CD4-positive, alpha-beta T cell treated with Interleukin-17A for 4 hours (primary cell): ENCODE measurements around the gene SIGLEC14.
A peak's percentile ranks its signal among the peaks of the same experiment; 100 is the strongest.
"Not testable (repeated sequence)": the region's sequence is repeated elsewhere in the genome, so short reads cannot be mapped to it uniquely, and the experiment has no call there.

Source experiments
- DNase-seq: peaks from one replicate; pipeline ENCODE4 v3.0.0-alpha.2; 2020; ENCODE audit warnings: mixed read lengths

Gene SIGLEC14

DNA sequence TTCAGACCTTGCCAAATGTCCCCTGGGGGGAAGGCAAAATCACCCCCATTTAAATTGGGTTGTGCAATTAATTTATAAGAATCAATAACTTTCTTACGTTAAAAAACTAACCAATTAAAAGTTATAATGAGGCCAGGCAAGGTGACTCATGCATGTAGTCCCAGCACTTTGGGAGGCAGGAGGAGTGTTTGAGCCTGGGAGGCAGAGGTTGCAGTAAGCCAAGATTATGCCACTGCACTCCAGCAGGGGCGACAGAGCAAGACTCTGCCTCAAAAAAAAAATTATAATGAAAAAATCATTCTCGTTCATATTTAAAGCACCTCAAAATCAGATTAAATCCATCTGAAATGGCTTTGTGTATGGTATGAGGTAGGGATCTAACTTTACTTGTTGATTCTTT, 18.4 kb upstream of the SIGLEC14 start:
- no peak for DNase-seq

DNA sequence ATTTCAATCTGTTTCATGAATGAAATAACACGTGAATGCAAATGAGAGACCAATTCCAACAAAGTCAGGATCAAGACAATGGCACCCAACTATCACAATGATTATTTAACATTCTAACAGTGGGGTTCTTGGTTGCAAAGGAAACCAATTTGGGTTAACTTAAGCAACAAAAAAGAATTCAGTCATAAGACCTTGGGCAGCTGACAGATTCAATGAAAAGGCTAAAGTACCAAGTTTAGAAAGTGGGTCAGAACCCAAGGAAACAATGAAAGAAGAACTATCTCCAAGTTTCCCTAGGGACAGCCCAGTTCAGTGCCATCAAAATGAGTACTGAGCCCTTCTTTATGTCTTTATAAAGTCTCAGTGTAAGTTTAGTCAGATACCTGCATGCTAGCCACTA, 17.5 kb upstream of the SIGLEC14 start:
- no peak for DNase-seq

DNA sequence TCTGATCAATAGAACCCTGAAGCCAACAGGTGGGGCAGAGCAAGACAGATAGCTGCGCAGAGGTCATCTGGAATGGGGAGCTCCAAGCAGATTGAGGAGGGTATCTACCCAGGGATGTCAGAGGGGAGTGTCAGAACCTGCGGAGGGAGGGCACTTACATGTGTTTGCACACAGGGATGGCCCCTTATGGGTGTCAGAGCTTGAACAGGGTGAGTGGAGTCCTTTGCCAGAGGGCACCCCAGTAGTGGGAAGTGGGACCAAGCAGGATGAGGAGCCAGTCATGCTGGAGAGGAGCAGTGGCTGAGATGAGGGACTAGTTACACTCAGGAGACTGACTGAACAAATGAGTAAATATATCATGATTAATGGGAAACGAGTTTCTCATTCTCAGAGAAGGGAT, 17.0 kb upstream of the SIGLEC14 start:
- DNase-seq, result no peak

DNA sequence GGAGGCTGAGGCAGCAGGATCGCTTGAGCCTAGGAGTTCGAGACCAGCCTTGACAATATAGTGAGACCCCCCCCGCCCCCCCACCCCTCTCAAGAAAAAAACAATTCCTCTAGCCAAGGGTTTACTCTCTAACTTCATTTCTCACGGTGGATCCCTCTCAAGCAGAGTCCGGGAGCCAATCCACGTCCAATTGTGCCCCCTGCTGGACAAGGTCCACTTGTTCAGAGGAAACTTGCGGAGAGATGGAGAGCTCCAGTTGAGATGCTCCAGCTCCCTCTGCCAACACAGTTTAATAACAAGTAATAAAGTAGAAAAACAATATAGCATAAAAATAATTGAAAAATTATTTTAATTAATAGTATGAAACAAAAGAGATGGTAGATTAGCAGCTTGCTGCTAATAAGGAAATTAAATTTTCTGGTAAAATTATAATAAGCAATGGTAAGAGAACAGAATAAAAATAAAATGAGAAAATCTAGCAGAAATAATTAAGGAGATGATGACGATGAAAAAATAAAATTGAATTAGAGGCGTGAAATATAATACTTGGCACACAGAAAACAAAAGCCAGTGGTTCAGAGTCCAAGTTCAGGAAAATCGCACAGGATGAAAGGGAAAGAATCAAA, 14.5 kb upstream of the SIGLEC14 start:
- peak; percentile 73 for DNase-seq

DNA sequence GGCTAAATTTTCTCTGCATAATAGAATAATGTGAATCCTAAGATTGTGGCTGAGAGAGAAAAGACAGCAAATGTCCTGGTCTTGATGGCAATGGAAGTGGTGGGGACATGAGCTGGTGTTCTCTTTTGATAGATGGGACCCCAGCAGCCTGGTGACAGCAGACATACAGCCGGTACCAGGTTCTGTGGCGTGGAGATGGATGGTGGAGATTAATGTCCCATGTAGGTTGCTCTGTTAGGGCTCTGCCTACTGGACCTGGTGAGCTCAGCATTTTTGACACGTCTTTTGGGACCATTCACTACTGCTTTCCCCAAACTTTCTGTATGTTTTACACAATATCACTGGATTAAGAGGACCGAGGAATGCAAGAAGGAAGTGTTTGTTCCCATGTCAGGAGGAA, 8.2 kb upstream of the SIGLEC14 start:
- DNase-seq, result no peak

DNA sequence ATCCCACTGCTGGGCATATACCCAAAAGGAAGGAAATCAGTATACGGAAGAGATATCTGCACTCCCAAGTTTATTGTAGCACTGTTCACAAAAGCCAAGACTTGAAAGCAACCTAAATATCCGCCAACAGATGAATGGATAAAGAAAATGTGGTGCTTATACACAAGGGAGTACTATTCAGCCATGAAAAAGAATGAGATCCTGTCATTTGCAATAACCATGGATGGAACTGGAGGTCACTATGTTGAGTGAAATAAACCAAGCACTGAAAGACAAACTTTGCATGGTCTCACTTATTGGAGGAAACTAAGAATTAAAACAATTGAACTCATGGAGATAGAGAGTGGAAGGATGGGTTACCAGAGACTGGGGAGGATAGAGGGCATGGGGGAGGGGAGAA, 6.5 kb upstream of the SIGLEC14 start:
- no peak for DNase-seq

DNA sequence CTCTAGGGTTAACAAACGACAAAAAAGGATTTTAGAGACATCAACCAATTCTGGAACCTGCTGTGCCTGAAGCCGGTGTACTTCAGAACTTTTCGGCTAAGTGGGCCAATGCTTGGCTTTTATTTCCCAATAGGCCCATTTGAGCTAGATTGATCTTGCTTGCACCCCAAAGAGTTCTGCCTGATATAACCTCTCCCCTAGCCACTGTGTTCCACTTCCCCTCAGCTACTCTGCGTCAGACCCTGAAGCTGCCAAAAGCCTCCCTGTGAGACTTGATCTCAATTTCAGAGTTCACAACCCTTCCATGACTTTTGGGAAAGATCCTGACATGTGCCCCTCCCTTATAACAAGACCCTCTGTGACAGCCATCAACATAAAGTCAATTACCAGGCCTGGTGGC, 5.6 kb upstream of the SIGLEC14 start:
- no peak for DNase-seq

DNA sequence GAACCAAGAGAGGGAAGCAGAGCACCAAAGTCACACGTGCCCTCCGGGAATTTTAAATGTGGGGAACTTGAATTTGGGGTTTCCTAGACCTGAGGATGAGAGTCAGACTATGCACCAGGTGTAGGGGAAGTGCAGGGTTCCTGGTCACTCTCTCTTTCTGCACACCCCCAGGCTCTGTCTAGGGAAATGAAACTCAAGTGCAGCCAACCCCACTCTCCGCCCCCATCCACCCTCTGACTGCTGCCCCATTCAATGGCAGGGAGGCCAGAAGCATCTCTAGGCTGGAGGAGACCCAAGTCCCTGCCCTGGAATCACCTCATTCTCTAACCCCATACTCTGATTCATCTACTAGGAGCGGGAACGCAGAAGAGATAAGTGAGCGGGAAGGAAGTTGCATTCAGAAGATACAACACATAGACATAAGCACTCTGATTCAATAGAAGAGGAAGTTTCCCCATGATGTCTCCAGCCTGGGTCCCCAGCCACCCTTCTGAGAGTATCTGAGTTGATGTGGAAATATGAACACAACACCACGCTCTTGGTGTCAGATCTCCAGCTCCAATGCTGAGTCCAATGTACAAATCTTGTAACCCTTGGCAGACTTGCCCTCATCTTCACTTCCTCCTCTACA, 4.7 kb upstream of the SIGLEC14 start:
- no peak for DNase-seq

DNA sequence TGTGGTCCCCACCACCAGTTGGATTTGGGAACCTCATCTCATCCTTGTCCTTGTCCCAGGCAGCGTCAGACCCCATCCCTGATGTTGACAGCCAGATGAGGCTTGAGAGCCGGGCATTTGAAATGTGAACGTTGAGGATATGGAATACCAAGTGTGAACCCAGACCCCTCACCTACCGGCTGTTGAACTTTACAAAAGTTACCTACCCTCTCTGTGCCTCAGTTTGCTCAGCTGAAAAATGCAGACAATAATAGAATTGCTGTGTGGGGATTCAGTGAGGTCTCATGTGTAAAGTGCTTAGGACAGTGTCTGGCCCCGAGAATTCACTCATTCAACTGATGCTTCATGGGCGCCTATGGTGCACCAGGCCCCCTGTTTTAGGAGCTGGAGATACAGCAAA, 693 bp upstream of the SIGLEC14 start:
- DNase-seq, result no peak

DNA sequence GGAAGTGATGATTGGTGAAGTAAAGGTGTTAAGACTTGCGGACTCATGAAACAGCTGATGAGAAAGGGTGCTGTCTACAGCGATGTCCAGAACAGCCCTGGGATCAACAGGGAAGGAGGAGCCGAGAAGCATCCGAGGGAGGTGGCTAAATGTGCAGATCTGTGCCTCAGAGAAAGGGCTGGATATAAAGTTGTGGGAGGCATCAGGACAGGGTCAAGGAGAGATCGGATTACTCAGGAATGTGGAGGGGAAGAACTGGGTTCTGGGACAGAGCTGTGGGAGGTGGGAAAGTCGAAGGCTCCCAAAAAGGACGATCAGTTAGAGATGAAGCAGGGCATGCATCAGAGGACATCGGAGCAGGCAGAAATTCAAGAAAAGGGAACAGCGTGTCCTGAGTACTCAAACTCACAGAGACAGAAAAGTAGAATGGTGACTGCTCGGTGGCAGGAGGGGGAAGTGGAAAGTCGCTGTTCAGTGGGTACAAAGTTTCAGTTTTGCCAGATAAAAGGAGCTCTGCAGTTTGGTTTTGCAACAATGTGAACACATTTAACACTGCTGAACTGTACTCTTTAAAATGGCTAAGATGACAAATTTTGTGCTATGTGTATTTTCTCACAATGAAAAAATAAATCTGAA, 1.9 kb downstream of the SIGLEC14 start:
- no peak for DNase-seq

DNA sequence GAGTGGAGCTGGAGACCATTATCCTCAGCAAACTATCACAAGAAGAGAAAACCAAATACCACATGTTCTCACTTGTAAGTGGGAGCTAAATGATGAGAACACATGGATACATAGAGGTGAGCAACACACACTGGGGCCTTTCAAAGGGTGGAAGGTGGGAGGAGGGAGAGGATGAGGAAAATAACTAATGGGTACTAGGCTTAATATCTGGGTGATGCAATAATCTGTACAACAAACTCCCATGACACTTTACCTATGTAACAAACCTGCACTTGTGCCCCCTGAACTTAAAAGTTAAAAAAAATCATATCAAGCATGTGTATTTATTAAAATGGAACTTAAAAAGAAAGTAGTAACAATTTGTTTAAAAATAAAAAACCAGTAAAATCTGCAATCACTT, 5.0 kb downstream of the SIGLEC14 start:
- no peak for DNase-seq

DNA sequence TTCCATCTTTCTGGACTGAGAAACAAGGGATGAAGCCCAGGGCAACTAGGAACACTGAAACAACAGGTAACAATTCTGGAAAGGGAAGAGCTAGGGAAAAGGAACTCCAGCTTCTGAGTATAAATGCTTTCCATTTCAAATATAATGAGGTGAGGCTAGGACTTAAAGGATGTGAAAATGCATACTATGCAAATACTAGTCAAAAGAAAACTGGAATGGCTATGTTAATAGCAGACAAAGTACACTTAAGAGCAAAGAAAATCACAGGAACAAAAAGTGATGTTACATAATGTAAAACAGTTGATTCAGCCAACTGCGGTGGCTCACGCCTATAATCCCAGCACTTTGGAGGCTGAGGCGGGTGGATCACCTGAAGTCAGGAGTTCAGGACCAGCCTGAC, 6.2 kb downstream of the SIGLEC14 start:
- DNase-seq, result no peak

DNA sequence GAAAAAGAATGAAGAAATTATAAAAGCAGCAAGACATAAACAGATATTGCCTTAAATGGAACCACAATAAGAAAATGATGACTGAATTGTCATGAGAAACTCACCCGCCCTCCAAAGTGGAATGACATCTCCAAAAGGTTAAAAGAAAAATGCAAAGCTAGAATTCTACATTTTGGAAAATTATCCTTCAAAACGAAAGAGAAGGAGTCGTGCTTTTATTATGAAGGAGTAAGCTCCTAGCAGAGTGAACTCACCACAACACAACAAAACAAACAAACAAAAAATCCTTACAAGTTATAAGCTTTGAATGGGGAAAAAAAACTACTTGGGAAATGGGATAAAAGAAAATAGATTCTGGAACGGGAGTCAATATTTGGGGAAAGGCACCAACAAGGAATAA, 6.7 kb downstream of the SIGLEC14 start:
- no peak for DNase-seq

DNA sequence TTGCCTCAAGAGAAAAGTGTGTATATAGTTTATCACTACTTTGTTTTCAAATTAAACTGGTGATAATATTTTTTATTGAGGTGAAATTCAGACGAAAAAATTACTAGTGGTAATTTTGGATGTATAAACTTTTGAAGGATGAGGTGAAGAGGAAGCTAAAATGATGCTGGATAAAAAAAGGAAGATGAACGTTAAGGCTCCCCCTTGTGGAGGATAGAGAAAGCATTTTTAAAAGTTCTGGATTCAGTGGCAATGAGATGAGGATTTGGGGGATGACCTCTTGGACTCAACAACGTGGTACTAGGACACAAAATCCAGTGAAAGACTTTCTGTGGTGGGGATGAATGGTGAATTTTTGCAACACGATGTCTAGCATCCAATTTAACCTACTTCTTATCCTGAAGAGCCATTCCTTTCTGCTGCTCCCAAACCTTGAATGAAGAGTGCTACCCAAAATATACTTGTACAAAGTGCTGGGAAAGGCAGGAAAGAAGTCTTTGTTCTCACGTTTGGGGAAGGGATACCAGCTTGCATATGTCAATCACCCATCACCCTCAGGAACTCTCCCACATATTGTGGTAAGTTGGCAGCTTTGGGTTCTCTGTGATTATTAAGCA, 9.2 kb downstream of the SIGLEC14 start:
- no peak for DNase-seq

DNA sequence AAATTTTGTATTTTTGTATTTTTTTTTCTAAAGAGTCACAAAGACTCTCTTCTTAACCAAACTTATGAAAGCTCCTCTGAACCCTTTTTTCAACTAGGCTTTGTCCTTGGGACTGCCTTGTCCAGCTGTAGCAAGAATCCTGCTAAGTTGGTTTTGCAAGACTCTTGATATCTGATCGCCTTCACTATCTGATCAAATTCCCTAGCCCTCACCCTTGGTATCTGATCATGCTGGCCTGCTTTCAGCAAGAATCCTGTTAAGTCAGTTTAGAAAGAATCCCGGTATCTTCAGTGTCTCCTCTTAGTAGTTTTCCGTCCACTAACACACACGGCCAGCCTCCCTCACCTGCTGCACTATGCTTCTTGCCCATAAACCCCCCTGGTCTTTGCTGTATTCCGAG, 14.5 kb downstream of the SIGLEC14 start:
- DNase-seq, result no peak

DNA sequence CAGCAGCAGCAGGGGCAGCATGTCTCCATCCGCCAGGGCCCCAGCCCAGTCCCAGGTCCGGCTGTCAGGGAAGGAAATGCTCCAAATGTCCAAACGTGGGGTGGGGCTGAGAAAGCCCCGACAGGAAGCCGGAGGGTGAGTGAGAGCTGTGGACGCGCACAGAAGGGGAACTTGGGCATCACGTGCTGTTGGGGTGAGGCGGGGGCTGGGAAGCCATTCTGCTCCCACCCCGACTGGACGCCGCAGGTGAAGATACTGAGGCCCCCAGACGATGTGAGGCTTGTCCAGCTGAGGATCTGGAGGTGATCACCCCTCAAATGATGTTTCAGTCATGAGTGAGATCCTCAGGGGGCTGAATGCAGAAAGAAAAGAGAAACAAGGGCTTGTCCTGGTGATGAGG, 16.3 kb downstream of the SIGLEC14 start, which contains the start of gene SIGLEC5:
Gene SIGLEC5 (minus strand): TSS at position 87 of the 400 bp plus-strand sequence. CDS start 66 bp downstream, at position 21.
- not testable (repeated sequence) for DNase-seq

DNA sequence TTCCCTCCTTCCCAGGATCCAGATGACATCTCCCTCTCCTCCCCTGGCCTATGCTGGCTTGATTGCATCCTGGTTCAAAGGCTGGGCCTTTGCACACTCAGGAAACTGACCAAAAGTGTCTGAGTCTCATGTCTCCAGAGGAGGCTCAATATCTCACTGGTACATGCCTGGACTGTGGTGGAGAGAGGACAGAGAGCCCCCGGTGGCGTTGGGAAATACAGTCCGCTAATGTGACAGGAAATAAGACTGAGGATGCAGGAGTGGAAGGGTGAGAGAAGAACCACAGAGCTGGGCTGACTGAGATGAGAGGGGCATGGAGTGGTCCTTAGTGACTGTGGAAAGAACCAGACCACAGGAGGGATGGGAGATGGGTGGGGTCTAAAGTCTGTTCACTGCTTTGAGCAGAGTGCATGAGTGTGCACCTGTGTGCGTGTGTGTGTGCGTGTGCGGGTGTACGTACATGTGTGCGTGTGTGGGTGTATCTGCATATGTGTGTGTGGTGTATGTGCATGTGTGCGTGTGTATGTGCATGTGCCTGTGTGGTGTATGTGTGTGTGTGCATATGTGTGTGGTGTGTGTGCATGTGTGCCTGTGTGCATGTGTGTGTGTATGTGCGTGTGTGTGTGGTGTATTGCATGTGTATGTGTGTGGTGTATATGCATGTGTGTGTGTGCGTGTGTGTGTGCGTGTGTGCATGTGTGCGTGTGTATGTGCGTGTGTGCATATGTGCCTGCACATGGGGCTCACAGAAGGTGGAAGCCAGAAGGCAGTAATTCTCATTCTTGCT, 18.3 kb downstream of the SIGLEC14 start:
- no peak for DNase-seq

DNA sequence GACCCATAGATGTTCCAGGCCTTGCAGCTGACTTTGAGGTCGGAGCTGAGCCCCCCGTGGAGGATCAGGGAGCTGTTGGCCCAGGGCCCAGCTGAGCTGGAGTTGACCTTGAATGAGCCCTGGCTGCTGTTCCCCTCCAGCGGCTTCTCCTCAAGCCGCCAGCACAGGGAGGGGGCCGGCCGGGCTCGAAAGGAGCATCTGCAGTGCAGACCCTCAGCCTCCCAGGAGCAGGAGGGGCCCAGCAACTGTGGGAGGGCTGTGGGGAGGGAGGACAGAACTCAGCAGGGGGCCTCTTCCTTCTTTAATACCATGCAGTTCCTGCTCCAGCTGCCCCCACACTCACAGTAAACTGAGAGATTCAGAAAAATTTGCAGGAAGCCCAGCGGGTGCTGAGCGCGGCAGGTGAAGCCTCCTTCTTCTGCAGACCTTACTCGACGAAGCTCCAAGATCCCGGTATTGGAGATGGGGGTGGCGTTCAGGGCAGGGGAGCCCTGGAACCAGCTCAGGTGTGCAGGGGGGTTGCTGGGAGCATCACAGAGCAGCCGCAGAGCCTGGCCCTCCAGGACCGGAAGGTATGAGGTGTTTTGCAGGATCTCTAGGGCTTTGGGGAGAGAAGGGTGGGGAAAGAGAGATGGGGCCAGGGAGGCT, 19.0 kb downstream of the SIGLEC14 start:
- DNase-seq, result no peak

DNA sequence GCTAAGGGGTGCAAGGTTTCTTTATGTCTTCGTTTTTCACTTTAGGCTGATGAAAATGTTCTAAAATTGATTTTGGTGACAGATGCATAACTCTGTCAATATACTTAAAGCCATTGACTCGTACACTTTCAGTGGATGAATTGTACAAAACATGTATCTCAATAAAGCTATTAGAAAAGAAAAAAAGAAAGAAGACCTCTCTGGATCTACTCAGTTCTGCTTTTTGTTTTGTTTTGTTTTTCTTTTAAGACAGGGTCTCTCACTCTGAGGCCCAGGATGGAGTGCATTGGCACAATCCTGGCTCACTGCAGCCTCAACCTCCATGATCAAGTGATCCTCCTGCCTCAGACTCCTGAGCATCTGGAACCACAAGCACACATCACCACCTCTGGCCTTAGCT, 19.9 kb downstream of the SIGLEC14 start:
- no peak for DNase-seq

DNA sequence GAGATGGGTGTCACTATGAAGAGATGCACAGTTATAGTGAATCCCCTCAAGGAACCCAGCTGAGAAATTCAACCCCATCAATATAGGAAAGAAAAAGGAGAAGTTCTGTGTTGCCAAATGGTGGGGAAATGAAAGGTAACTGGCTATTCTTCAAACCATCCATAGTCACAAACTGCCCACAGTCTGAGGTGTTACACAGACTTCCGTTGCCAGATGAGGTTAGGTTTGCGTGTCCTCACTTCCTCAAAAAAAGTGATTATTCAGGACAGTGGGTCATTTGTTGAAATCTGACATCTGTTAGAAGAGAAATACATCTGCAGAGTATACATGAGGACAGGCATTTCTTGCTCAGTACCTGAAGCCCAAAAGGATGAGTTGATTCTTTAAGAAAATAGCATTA, 25.4 kb downstream of the SIGLEC14 start:
- no peak for DNase-seq

DNA sequence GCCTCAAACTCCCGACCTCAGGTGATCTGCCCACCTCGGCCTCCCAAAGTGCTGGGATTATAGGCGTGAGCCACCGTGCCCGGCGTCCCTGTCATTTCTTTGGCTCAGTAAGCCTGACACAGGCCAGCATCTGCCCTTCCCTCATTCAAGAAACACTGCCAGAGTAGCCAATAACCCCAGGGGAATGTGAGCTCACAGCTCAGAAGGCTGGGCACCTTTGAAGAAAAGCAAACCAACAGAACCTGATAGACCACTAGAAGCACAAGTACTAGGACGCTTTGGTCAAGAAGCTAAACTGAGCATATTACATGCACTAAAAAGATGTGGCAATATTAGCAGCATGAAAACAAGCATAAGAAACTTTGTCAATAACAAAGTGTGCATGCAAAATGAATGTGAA, 30.6 kb downstream of the SIGLEC14 start:
- no peak for DNase-seq

DNA sequence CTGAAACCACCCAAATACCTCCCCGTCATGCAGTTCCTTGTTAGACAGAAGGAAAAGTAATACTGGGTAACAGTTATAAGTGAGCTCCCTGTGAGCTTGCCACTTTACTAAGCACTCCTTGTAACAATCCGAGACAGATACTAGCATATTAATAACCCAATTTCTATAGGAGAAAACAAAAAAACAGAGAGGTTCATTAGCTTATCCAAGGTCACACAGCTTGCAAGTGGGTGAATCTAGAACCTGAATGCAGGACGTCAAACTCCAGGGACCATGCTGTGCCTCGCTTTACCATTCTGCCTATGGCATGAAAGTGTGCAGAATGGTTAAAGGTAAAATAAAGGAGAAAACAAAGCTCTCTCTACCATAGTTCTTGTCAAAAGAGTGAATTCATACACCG, 31.8 kb downstream of the SIGLEC14 start:
- no peak for DNase-seq

DNA sequence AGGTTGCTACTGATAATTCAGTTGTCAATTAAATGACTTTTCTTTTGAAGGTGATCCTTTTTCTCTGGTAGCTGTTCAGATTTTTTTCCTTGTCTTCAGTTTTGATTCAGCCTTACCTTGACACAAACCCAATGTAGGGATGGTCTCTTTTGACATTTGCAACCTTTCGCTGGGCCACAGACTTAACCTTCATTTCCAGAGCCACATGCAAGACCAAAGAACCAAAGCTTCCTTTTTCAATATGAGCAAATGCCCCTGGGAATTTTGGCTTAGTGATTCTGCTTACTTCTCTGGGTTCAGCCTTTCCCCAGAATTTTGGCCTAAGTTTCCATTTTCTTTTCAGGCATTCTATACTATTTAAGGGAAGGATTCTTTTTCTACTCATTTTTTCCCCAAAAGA, 36.0 kb downstream of the SIGLEC14 start:
- no peak for DNase-seq
